ENCODE measurements around the gene THSD4. TPM values are rescaled to one million over a fixed set of nuclear protein-coding genes. Genes with fewer than 3 reads are reported as not detected.

THSD4 gene
- total RNA-seq, 1 experiment from 2014 or later: 0.29 TPM

DNA sequence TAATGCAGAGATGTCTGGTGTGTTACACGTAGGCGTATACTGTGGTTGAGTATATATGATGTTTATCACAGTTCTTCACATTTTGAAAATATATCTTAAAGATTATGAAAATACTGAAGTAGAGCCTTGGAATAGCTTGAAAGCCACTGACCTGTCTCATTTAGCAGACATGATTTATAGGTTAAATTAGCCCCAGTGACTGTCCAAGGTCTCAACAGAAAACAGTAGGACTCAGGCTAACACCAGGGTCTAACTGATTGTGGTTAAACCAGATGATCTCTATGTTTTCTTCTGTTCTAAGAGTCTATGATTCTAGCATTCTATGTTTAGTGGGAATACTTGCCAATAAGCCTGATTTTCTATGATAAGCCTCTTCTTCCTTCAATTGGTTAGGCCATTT, 528.6 kb downstream of the THSD4 start:
- CTCF ChIA-PET: no interaction called here
- H3K27ac Mint-ChIP-seq (ENCODE audit: unreplicated experiment): no peak overlapping the region
- H3K36me3 Mint-ChIP-seq (ENCODE audit: insufficient read depth, unreplicated experiment): no peaks in the 10 kb centered on the region

DNA sequence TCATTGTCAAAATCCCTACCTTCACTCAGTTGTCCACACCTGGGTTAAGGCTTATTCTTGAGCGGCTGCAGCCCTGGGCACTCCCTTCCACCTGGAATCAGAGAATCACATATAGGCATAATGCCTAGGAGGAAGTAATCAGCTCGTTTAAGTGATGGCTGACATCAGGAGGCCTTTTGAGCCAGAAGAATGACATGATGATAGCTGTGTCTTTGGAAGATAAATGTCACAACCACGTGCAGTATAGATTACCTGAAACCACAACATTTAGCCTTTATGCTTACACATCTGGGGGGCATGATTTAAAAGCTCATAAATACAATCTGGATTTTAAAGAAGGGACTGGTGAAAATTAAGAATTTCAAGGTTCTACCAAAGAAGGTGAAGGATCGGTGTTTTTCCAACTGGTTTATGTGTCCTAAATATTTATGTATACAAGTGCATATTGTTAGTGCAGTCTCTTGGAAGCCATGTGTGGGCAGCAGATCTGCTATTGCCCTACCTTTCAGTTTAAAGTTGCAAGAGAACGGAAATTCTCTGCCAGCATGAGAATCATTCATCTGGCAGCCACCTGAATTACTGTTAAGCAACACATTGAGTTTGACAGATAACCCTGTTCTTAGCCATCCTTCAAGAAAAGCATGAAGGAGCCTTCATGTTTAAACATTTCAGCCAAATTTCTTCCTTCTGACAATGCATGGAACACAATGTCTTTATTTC, 531.7 kb downstream of the THSD4 start:
- Mint-ChIP-seq H3K27ac (ENCODE audit: unreplicated experiment) (no peak overlapping the region), H3K4me1 (ENCODE audit: low read depth, unreplicated experiment) (no peaks in the 10 kb centered on the region), H3K36me3 (ENCODE audit: insufficient read depth, unreplicated experiment) (no peaks in the 10 kb centered on the region), H3K4me3 (ENCODE audit: unreplicated experiment) (no peak overlapping the region), H3K27me3 (ENCODE audit: insufficient read depth, unreplicated experiment) (no peaks in the 10 kb centered on the region), H3K9me3 (ENCODE audit: unreplicated experiment) (peaks cover 17% of the 10 kb centered on the region)
- H3K4me3 ChIP-seq (ENCODE audit: low read depth, low read length): no peak overlapping the region
- no TSS peak for BruUV-seq (replicated peaks)
- CTCF ChIA-PET: no interaction called here
- no peaks in the 10 kb centered on the region for H3K27me3 ChIP-seq (replicated peaks; ENCODE audit: control insufficient read depth, insufficient read depth, low read length)
- no peaks in the 10 kb centered on the region for H3K4me1 ChIP-seq
- TF ChIP-seq, protein P1, sequence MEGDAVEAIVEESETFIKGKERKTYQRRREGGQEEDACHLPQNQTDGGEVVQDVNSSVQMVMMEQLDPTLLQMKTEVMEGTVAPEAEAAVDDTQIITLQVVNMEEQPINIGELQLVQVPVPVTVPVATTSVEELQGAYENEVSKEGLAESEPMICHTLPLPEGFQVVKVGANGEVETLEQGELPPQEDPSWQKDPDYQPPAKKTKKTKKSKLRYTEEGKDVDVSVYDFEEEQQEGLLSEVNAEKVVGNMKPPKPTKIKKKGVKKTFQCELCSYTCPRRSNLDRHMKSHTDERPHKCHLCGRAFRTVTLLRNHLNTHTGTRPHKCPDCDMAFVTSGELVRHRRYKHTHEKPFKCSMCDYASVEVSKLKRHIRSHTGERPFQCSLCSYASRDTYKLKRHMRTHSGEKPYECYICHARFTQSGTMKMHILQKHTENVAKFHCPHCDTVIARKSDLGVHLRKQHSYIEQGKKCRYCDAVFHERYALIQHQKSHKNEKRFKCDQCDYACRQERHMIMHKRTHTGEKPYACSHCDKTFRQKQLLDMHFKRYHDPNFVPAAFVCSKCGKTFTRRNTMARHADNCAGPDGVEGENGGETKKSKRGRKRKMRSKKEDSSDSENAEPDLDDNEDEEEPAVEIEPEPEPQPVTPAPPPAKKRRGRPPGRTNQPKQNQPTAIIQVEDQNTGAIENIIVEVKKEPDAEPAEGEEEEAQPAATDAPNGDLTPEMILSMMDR (IDR thresholded peaks at IDR 0.05; ENCODE audit: insufficient read depth in 1 of 2, low read depth in 1 of 2, low read length in 1 of 2, severe bottlenecking in 1 of 2, unreplicated experiment in 1 of 2): no peak
- H3K36me3 ChIP-seq (ENCODE audit: control insufficient read depth, insufficient read depth, low read length): no peaks in the 10 kb centered on the region
- no peaks in the 10 kb centered on the region for H3K9me3 ChIP-seq
- intact Hi-C loops (cut with micrococcal nuclease; ENCODE audit: unreplicated experiment): no loop called here
- POLR2A ChIA-PET: no interaction called here
- no peak for DNase-seq

More for the DNA sequence above, 528.6 kb downstream of the THSD4 start:
- Histone ChIP-seq H3K9me3 (no peaks in the 10 kb centered on the region), H3K4me1 (no peaks in the 10 kb centered on the region), H3K27me3 (replicated peaks; ENCODE audit: control insufficient read depth, insufficient read depth, low read length) (no peaks in the 10 kb centered on the region), H3K36me3 (ENCODE audit: control insufficient read depth, insufficient read depth, low read length) (no peaks in the 10 kb centered on the region), H3K4me3 (ENCODE audit: low read depth, low read length) (no peak overlapping the region)
- Mint-ChIP-seq H3K27me3 (ENCODE audit: insufficient read depth, unreplicated experiment) (no peaks in the 10 kb centered on the region), H3K4me3 (ENCODE audit: unreplicated experiment) (no peak overlapping the region), H3K4me1 (ENCODE audit: low read depth, unreplicated experiment) (no peaks in the 10 kb centered on the region), H3K9me3 (ENCODE audit: unreplicated experiment) (peaks cover 17% of the 10 kb centered on the region)
- no peak for DNase-seq
- BruUV-seq (replicated peaks): no TSS peak
- intact Hi-C loops (cut with micrococcal nuclease; ENCODE audit: unreplicated experiment): no loop called here
- TF ChIP-seq, protein P1 (IDR thresholded peaks at IDR 0.05; ENCODE audit: insufficient read depth in 1 of 2, low read depth in 1 of 2, low read length in 1 of 2, severe bottlenecking in 1 of 2, unreplicated experiment in 1 of 2): no peak
- POLR2A ChIA-PET: no interaction called here

DNA sequence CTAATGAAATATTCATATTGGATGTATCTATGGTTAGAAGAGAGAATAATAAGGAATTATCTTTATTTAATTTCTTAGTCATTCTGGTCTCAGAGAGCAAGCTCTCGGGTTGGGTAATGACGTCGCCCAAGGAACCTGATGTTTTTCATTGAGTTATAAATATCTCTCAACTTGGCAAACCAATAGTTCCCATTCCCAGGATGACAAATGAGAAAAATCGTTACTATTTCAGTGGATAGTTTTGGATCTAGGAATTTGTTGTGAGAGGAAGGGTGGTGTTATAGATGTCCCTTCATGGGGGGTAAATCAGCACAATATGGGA, 532.2 kb downstream of the THSD4 start:
- Histone ChIP-seq H3K27me3 (replicated peaks; ENCODE audit: control insufficient read depth, insufficient read depth, low read length) (no peaks in the 10 kb centered on the region), H3K36me3 (ENCODE audit: control insufficient read depth, insufficient read depth, low read length) (no peaks in the 10 kb centered on the region), H3K9me3 (no peaks in the 10 kb centered on the region), H3K4me1 (no peaks in the 10 kb centered on the region), H3K4me3 (ENCODE audit: low read depth, low read length) (no peak overlapping the region)
- H3K27ac Mint-ChIP-seq (ENCODE audit: unreplicated experiment): no peak overlapping the region
- H3K4me1 Mint-ChIP-seq (ENCODE audit: low read depth, unreplicated experiment): no peaks in the 10 kb centered on the region
- no peaks in the 10 kb centered on the region for H3K27me3 Mint-ChIP-seq (ENCODE audit: insufficient read depth, unreplicated experiment)
- POLR2A ChIA-PET: no interaction called here
- intact Hi-C loops (cut with micrococcal nuclease; ENCODE audit: unreplicated experiment): no loop called here
- CTCF ChIA-PET: no interaction called here
- TF ChIP-seq, protein P1 (IDR thresholded peaks at IDR 0.05; ENCODE audit: insufficient read depth in 1 of 2, low read depth in 1 of 2, low read length in 1 of 2, severe bottlenecking in 1 of 2, unreplicated experiment in 1 of 2): no peak
- H3K36me3 Mint-ChIP-seq (ENCODE audit: insufficient read depth, unreplicated experiment): no peaks in the 10 kb centered on the region
- BruUV-seq (replicated peaks): no TSS peak
- H3K9me3 Mint-ChIP-seq (ENCODE audit: unreplicated experiment): peaks cover 17% of the 10 kb centered on the region
- DNase-seq: no peak
- no peak overlapping the region for H3K4me3 Mint-ChIP-seq (ENCODE audit: unreplicated experiment)
